Activated B cell treated with CpG ODN at 0.5 μM for 24 hours (primary cell): ENCODE measurements around the gene PROX1. TPM values are rescaled to one million over a fixed set of nuclear protein-coding genes. Genes with fewer than 3 reads are reported as not detected.

Experiments
- ATAC-seq: fragments of 200-7000 bp; cut with Tn5 transposase; one replicate; pipeline ENCODE4 v1.10.0; 2021; ENCODE audit warnings: low read depth, mild to moderate bottlenecking, moderate library complexity
- CTCF ChIA-PET: fragments of 350-600 bp; sonication (Branson Sonifier 250); formaldehyde crosslinking; loops from one replicate; lab custom pipeline; 2021; ENCODE audit warnings: antibody characterized with exemption; lab: Charles Lee
- POLR2A ChIA-PET: fragments of 350-600 bp; sonication (Branson Sonifier 250); formaldehyde crosslinking; loops from one replicate; lab custom pipeline; 2021; ENCODE audit warnings: antibody characterized with exemption; lab: Charles Lee
- DNase-seq: peaks from one replicate; pipeline ENCODE4 v3.0.0; 2022
- H3K27ac Mint-ChIP-seq: one replicate; pipeline ENCODE4 v1.8.0; 2020; ENCODE audit warnings: mixed read lengths
- H3K27me3 Mint-ChIP-seq: one replicate; pipeline ENCODE4 v1.8.0; 2021; ENCODE audit warnings: mixed read lengths
- H3K36me3 Mint-ChIP-seq: one replicate; pipeline ENCODE4 v1.8.0; 2021; ENCODE audit warnings: low read depth, mixed read lengths
- H3K4me1 Mint-ChIP-seq: one replicate; pipeline ENCODE4 v1.8.0; 2021; ENCODE audit warnings: mixed read lengths
- H3K4me3 Mint-ChIP-seq: one replicate; pipeline ENCODE4 v1.8.0; 2020; ENCODE audit warnings: mild to moderate bottlenecking, mixed read lengths
- H3K9me3 Mint-ChIP-seq: one replicate; pipeline ENCODE4 v1.8.0; 2020; ENCODE audit warnings: mixed read lengths
- CTCF ChIP-seq: fragments of 200-600 bp; IDR thresholded peaks from one replicate; pipeline ENCODE4 v1.8.0; 2022; ENCODE audit warnings: antibody characterized with exemption, mild to moderate bottlenecking
- intact Hi-C: fragments of 100-400 bp; cut with micrococcal nuclease; formaldehyde crosslinking; loops from one replicate; pipeline ENCODE4 v1.15.1; 2024
- total RNA-seq: library from RNA; stranded (reverse); gene quantifications from 2 replicates; pipeline ENCODE4 v1.2.3, GENCODE V29; 2022

Gene PROX1
- total RNA-seq, 1 donor from 2014 or later: 1.00 TPM

- no peaks in the 10 kb centered on the region for H3K36me3 Mint-ChIP-seq
- no peaks in the 10 kb centered on the region for H3K4me1 Mint-ChIP-seq
- no peaks in the 10 kb centered on the region for H3K9me3 Mint-ChIP-seq
- H3K4me3 Mint-ChIP-seq: no peak overlapping the region
- intact Hi-C loops: no loop called here
- no peak overlapping the region for H3K27ac Mint-ChIP-seq
- POLR2A ChIA-PET: no interaction called here
- H3K27me3 Mint-ChIP-seq: peaks cover 3% of the 10 kb centered on the region
- DNase-seq: no peak
- TF ChIP-seq CTCF: no peak
- ATAC-seq: no peak
- CTCF ChIA-PET: no interaction called here
Measured at GRCh38 chr1:214010717-214011116, 22.9 kb downstream of the PROX1 start.

DNA sequence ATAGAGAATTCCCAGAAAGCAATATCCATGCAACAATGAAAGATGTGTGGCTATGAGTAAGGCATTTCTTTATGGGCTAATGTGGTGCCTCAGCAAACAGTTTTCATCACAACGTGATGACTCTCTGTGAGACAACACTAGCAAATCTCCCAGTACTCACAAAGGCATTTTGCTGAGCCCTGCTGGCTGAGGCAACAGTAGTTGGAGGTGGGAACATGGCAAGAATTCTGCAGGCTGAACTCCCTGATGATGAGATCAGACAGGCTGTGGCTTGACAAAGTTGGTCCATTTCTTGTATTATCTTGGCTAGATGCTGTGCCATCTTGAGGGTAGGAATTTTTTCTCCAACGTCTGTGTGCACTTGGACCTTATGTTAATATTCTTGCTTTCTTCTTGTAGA, 24.6 kb downstream of the PROX1 start:
- Mint-ChIP-seq H3K27ac (no peak overlapping the region), H3K4me1 (no peaks in the 10 kb centered on the region), H3K27me3 (peaks cover 3% of the 10 kb centered on the region), H3K9me3 (no peaks in the 10 kb centered on the region), H3K36me3 (no peaks in the 10 kb centered on the region), H3K4me3 (no peak overlapping the region)
- no peak for TF ChIP-seq CTCF
- ATAC-seq (no peak), DNase-seq (no peak)
- CTCF ChIA-PET: no interaction called here
- POLR2A ChIA-PET: no interaction called here
- intact Hi-C loops: no loop called here

DNA sequence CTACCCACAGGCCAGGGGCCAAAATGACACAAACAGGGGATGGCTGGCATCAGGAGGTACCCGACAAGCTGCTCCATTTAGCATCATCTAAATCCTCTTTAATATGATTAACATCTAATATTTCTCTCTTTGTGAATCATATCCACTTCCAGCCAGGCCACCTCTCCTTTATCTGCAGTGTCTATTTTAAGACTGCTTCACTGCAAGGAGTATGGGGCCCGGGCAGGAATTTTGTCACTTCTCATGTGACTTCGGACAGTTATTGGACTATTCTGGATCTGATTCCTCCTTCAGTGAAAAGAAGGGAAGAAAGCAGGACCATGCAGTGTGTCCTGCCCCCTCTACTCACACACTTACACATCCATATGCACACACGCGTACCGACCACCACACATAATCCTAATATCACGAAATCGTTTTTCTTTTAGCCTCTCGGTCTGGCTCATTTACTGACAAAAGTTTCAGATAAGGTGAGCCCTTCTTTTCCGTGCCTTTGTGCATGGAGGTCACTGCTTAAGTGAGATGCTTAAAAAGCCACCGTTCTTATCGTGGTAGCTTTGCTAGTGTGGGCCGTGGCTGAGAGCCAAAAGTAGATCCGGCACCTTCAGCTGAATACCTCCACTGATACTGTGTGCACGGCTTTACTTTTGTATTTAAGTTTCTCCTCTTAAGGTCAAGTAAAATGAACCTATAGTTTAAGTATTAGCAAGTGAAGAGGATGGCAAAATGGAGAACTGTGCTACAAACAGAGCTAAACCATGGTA, 26.0 kb downstream of the PROX1 start:
- H3K36me3 Mint-ChIP-seq: no peaks in the 10 kb centered on the region
- intact Hi-C loops: no loop called here
- H3K9me3 Mint-ChIP-seq: no peaks in the 10 kb centered on the region
- no peak overlapping the region for H3K27ac Mint-ChIP-seq
- no peak for DNase-seq
- ATAC-seq: no peak
- H3K4me1 Mint-ChIP-seq: no peaks in the 10 kb centered on the region
- no peak for TF ChIP-seq CTCF
- peaks cover 2% of the 10 kb centered on the region for H3K27me3 Mint-ChIP-seq
- ChIA-PET POLR2A (no interaction called here), CTCF (no interaction called here)
- H3K4me3 Mint-ChIP-seq: no peak overlapping the region

GRCh38 chr1:214014730-214015129, 27.0 kb downstream of the PROX1 start:
- Mint-ChIP-seq H3K4me3 (no peak overlapping the region), H3K4me1 (no peaks in the 10 kb centered on the region), H3K9me3 (no peaks in the 10 kb centered on the region), H3K27ac (no peak overlapping the region), H3K27me3 (no peaks in the 10 kb centered on the region), H3K36me3 (no peaks in the 10 kb centered on the region)
- intact Hi-C loops: no loop called here
- ChIA-PET POLR2A (no interaction called here), CTCF (no interaction called here)
- ATAC-seq: no peak
- DNase-seq: no peak
- TF ChIP-seq CTCF: no peak

GRCh38 chr1:214017191-214017982, 29.6 kb downstream of the PROX1 start:
- no peaks in the 10 kb centered on the region for H3K4me1 Mint-ChIP-seq
- ChIA-PET CTCF (no interaction called here), POLR2A (no interaction called here)
- no peaks in the 10 kb centered on the region for H3K36me3 Mint-ChIP-seq
- no peak overlapping the region for H3K27ac Mint-ChIP-seq
- intact Hi-C loops: no loop called here
- DNase-seq: no peak
- H3K4me3 Mint-ChIP-seq: no peak overlapping the region
- H3K27me3 Mint-ChIP-seq: no peaks in the 10 kb centered on the region
- no peaks in the 10 kb centered on the region for H3K9me3 Mint-ChIP-seq
- no peak for ATAC-seq
- TF ChIP-seq CTCF: no peak
